Muscle layer of colon (tissue), 2 donors: ENCODE data around the gene ZNF532.

Source experiments
- H3K27ac ChIP-seq: one replicate; pipeline ENCODE4 v1.7.0; 2013; ENCODE audit warnings: low read depth, mild to moderate bottlenecking, low read length, moderate library complexity
- H3K27me3 ChIP-seq, 2 donors: one replicate each; pipeline ENCODE4 v1.7.0; 2013; ENCODE audit warnings: low read length in 2 of 2, mild to moderate bottlenecking in 2 of 2; ENCODE audit not compliant: insufficient read depth in 2 of 2, control insufficient read depth in 1 of 2
- H3K36me3 ChIP-seq: one replicate; pipeline ENCODE4 v1.7.0; 2013; ENCODE audit warnings: mild to moderate bottlenecking, low read length; ENCODE audit not compliant: insufficient read depth
- H3K4me1 ChIP-seq: one replicate; pipeline ENCODE4 v1.7.0; 2013; ENCODE audit warnings: mild to moderate bottlenecking, low read length; ENCODE audit not compliant: insufficient read depth
- H3K4me3 ChIP-seq, 2 donors: one replicate each; pipeline ENCODE4 v1.7.0; 2013; ENCODE audit warnings: low read length in 2 of 2, low read depth in 1 of 2, mild to moderate bottlenecking in 1 of 2, moderate library complexity in 1 of 2
- H3K9ac ChIP-seq: one replicate; pipeline ENCODE4 v1.7.0; 2013; ENCODE audit warnings: low read length
- H3K9me3 ChIP-seq: one replicate; pipeline ENCODE4 v1.7.0; 2013; ENCODE audit warnings: mild to moderate bottlenecking, low read length
- donor health status: abdominal sarcoma.
- donor health status: Adenocarcinoma of cecum.

The ZNF532 gene

DNA sequence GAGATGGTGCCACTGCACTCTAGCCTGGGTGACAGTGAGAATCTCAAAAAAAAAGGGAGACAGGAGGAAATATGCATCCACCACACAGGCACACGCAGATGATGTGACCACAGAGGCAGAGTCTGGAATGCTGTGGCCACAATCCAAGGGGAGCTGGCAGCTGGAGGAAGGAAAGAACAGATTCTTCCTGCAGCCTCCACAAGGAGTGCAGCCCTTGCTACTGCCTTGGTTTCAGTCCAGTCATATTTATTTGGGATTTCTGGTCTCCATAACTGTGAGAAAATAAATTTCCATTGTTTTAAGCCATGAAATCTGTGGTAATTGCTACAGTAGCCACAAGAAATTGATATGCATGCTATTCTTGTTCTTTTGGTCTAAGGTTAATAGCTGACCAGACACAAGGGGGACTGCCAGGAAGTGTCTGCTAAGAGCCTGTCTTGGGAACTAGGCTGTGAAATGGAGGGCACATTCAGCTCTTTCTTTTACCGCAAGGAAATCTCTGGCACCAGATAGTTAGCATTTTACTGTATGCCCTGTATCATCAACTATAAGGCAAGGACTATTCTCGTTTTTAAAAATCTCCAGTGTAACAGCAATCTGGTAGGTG lies 141.9 kb downstream of the ZNF532 start:
- Histone ChIP-seq H3K36me3 (no peaks in the 10 kb centered on the region), H3K4me3 (no peak overlapping the region), H3K9ac (no peak overlapping the region), H3K9me3 (no peaks in the 10 kb centered on the region), H3K27ac (no peak overlapping the region), H3K4me1 (no peaks in the 10 kb centered on the region), H3K27me3 (no peaks in the 10 kb centered on the region)

DNA sequence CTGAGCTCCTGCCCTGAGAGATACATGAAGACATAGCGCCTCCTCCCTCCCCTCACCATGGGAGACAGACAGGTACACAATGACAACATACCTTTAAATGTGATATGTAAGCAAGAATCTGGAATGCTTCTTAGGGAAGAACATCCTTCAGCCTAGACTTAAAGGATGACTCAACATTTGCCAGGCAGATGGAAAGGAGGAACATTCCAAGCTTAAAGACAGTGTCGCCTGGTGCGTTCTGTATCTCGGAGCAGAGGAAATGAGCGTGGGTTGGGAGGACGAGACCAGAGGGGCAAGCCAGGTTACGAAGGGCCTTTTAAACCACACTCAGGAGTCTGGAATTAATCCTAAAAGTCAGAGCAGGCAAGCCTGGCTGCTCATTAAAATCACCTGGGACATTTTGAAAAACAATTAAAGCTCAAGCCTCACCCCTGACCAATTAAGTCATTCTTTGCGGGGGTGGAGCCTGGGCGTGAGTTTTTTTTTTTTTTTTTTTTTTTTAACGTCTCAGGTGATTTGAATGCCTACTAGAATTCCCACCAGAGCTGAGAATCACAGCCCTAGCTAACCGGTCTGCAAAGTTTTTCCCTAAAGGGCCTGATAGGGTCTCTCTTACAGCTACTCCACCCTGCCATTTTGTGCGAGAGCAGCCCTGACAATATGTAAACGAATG lies 143.8 kb downstream of the ZNF532 start:
- no peak overlapping the region for H3K9ac ChIP-seq
- H3K9me3 ChIP-seq = no peaks in the 10 kb centered on the region
- H3K27ac ChIP-seq = no peak overlapping the region
- no peaks in the 10 kb centered on the region for H3K36me3 ChIP-seq
- H3K4me1 ChIP-seq = no peaks in the 10 kb centered on the region
- no peak overlapping the region for H3K4me3 ChIP-seq
- H3K27me3 ChIP-seq = no peaks in the 10 kb centered on the region

DNA sequence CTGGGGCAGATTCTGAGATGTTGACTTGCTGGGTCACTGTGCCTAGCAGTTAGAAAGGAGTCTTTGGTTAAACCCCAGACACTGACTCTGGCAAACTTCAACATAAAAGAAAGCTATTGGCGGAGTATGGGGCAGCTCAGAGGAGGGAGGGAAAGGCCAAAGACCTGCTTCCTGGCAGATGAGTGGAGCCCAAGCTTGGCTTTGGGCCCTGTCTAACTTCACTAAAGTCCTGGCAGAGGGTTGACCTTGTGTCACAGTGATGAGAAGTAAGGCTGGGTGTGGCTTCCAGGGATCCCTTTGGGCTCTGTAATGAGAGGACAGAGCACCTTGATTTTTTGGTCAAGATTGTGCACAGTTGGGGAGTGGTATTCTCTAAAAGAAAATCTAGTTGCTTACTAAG lies 145.2 kb downstream of the ZNF532 start:
- no peak overlapping the region for H3K27ac ChIP-seq
- H3K9ac ChIP-seq = no peak overlapping the region
- H3K4me3 ChIP-seq = no peak overlapping the region
- no peaks in the 10 kb centered on the region for H3K27me3 ChIP-seq
- no peaks in the 10 kb centered on the region for H3K9me3 ChIP-seq
- no peaks in the 10 kb centered on the region for H3K36me3 ChIP-seq
- H3K4me1 ChIP-seq = no peaks in the 10 kb centered on the region

DNA sequence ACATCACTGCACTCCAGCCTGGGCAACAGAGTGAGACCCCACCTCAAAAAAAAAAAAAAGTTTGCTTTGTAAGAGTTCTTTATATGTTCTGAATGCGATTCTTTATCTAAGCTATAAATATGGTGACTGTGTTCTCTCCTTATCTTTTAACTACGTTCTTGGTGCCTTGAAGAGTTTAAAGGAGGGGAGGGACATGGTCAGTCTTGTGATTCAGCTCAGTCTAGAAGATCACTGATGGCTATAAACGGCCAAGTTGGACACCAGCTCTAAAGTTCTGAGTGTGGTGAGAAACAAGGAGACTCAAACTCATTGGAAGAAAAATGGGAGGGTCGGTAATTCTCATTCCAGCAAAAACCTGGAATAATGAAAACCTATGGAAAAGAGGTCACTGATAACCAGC lies 146.6 kb downstream of the ZNF532 start:
- H3K9ac ChIP-seq = no peak overlapping the region
- no peaks in the 10 kb centered on the region for H3K27me3 ChIP-seq
- no peak overlapping the region for H3K27ac ChIP-seq
- H3K9me3 ChIP-seq = no peaks in the 10 kb centered on the region
- H3K4me3 ChIP-seq = no peak overlapping the region
- H3K36me3 ChIP-seq = no peaks in the 10 kb centered on the region
- no peaks in the 10 kb centered on the region for H3K4me1 ChIP-seq

- Histone ChIP-seq H3K9me3 (no peaks in the 10 kb centered on the region), H3K4me1 (no peaks in the 10 kb centered on the region), H3K9ac (no peak overlapping the region), H3K36me3 (no peaks in the 10 kb centered on the region), H3K27ac (no peak overlapping the region), H3K4me3 (no peak overlapping the region), H3K27me3 (no peaks in the 10 kb centered on the region)
Observed at GRCh38 chr18:59011786-59012185, 147.1 kb downstream of the ZNF532 start.

DNA sequence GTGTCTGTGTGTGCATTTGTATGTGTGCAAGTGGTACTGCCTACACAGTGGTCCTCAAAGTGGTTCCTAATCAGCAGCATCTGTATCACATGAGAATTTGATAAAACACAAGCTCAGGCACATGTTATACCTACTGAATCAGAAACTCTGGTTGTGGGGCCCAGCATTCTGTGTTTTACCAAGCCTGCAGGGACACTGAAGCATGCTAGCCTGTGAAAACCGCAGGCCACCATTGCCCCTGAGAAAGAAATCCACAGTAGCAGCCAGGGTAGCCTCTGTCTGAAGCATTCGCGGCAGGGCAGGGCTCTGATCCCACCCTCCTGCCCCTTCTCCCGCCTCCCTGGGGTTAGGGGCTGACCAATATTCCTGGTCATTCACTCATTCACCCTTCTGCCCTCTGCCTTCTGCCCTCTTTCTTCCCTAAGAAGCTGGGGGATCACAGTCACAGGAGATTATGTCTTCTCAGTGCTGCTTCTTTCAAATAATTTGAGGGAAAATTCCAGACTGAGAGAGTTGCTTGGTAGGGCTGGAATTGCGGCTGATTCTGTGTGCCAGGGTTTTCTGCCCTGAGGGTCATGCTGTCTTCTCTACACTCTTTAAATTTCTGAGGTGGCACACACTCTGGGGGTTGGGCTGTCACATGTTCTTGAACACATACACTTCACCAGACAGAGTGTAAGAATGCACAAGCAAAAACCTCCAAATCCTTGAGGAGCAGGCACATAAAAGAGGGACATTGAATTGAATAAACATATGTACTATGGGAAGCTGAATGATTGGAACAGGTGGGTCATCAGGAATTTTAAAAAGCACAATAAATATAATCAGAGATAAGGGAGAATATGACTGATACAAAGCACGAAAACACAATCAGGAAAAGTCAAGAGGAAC lies 148.4 kb downstream of the ZNF532 start:
- Histone ChIP-seq H3K4me1 (no peaks in the 10 kb centered on the region), H3K36me3 (no peaks in the 10 kb centered on the region), H3K27ac (no peak overlapping the region), H3K4me3 (no peak overlapping the region), H3K9me3 (no peaks in the 10 kb centered on the region), H3K9ac (no peak overlapping the region), H3K27me3 (no peaks in the 10 kb centered on the region)

GRCh38 chr18:59013744-59014143 lies 149.1 kb downstream of the ZNF532 start:
- Histone ChIP-seq H3K9ac (no peak overlapping the region), H3K9me3 (no peaks in the 10 kb centered on the region), H3K4me3 (no peak overlapping the region), H3K36me3 (no peaks in the 10 kb centered on the region), H3K27me3 (no peaks in the 10 kb centered on the region), H3K4me1 (no peaks in the 10 kb centered on the region), H3K27ac (no peak overlapping the region)

DNA sequence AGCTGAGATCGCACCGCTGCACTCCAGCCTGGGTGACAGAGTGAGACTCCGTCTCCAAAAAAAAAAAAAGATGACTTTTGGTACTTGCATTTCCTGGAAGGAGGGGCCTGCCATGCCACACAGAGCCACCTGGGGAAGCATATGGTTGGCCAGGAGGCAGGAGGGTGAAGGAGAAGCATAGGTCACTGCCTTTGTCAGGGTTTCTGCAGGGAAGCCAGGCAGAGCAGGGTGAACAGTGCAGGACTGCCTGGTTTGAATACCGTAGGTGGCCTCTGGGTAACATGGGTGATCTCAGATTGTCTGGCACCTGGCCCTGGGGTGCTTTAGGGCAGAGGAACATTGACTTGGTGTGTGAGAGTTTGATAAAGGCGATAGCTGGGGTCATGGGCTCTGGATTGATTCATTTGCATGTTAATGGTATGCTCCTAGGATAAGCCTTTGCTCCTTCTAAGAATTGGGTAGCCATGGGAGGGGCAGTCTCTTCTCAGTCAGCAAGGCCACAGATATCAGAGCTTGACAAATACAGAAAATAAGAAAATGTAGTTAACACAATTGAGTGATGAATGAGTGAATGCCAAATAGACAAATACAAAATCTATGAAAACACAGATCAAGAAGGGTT lies 151.0 kb downstream of the ZNF532 start:
- Histone ChIP-seq H3K9me3 (no peaks in the 10 kb centered on the region), H3K36me3 (no peaks in the 10 kb centered on the region), H3K27me3 (no peaks in the 10 kb centered on the region), H3K27ac (no peak overlapping the region), H3K4me1 (no peaks in the 10 kb centered on the region), H3K4me3 (no peak overlapping the region), H3K9ac (no peak overlapping the region)

GRCh38 chr18:59021500-59021899 lies 156.8 kb downstream of the ZNF532 start:
- Histone ChIP-seq H3K27me3 (no peaks in the 10 kb centered on the region), H3K4me1 (no peaks in the 10 kb centered on the region), H3K9me3 (no peaks in the 10 kb centered on the region), H3K9ac (no peak overlapping the region), H3K4me3 (no peak overlapping the region), H3K36me3 (no peaks in the 10 kb centered on the region), H3K27ac (no peak overlapping the region)

- H3K9ac ChIP-seq = no peak overlapping the region
- no peak overlapping the region for H3K27ac ChIP-seq
Observed at GRCh38 chr18:59022167-59022945, 157.7 kb downstream of the ZNF532 start.

GRCh38 chr18:59024829-59025228 lies 160.2 kb downstream of the ZNF532 start:
- no peak overlapping the region for H3K27ac ChIP-seq
- H3K9me3 ChIP-seq = no peaks in the 10 kb centered on the region
- no peaks in the 10 kb centered on the region for H3K4me1 ChIP-seq
- H3K4me3 ChIP-seq = no peak overlapping the region
- no peaks in the 10 kb centered on the region for H3K27me3 ChIP-seq
- H3K36me3 ChIP-seq = no peaks in the 10 kb centered on the region
- H3K9ac ChIP-seq = no peak overlapping the region

More at GRCh38 chr18:59022167-59022945, 157.7 kb downstream of the ZNF532 start:
- no peaks in the 10 kb centered on the region for H3K9me3 ChIP-seq
- no peaks in the 10 kb centered on the region for H3K36me3 ChIP-seq
- no peaks in the 10 kb centered on the region for H3K27me3 ChIP-seq
- no peak overlapping the region for H3K4me3 ChIP-seq
- H3K4me1 ChIP-seq = no peaks in the 10 kb centered on the region
